ENCODE results near the gene RABAC1.
"Not testable (repeated sequence)": the region's sequence is repeated elsewhere in the genome, so short reads cannot be mapped to it uniquely, and the experiment has no call there.

Gene RABAC1

GRCh38 chr19:41944336-41944735 lies 14.8 kb downstream of the RABAC1 start:
- DNase-seq, result no peak

GRCh38 chr19:41941410-41942202 lies 17.5 kb downstream of the RABAC1 start:
- DNase-seq, result no peak

- no peak for DNase-seq
Measured at GRCh38 chr19:41940731-41941409, 18.3 kb downstream of the RABAC1 start.

GRCh38 chr19:41939861-41940730 lies 19.0 kb downstream of the RABAC1 start:
- DNase-seq, result peak; percentile 44

GRCh38 chr19:41939209-41939608 lies 19.9 kb downstream of the RABAC1 start:
- not testable (repeated sequence) for DNase-seq

GRCh38 chr19:41937525-41938468 lies 21.3 kb downstream of the RABAC1 start:
- DNase-seq, result no peak

- no peak for DNase-seq
Measured at GRCh38 chr19:41936961-41937360, 22.2 kb downstream of the RABAC1 start.

- no peak for DNase-seq
Measured at GRCh38 chr19:41936416-41936850, 22.7 kb downstream of the RABAC1 start.

GRCh38 chr19:41935760-41936415 lies 23.2 kb downstream of the RABAC1 start:
- DNase-seq, result no peak

- peak; percentile 34 for DNase-seq
Measured at GRCh38 chr19:41934849-41935374, 24.2 kb downstream of the RABAC1 start.

- DNase-seq, result no peak
Measured at GRCh38 chr19:41933693-41934426, 25.3 kb downstream of the RABAC1 start.

- no peak for DNase-seq
Measured at GRCh38 chr19:41932720-41933332, 26.3 kb downstream of the RABAC1 start.

GRCh38 chr19:41932259-41932719 lies 26.8 kb downstream of the RABAC1 start:
- DNase-seq, result no peak

- no peak for DNase-seq
Measured at GRCh38 chr19:41930926-41931592, 28.1 kb downstream of the RABAC1 start.

GRCh38 chr19:41930322-41930722 lies 28.8 kb downstream of the RABAC1 start:
- no peak for DNase-seq

GRCh38 chr19:41929536-41930071 lies 29.5 kb downstream of the RABAC1 start:
- DNase-seq, result no peak

- DNase-seq, result no peak
Measured at GRCh38 chr19:41928754-41929535, 30.2 kb downstream of the RABAC1 start.

- DNase-seq, result no peak
Measured at GRCh38 chr19:41928221-41928683, 30.9 kb downstream of the RABAC1 start, which contains the start of gene ERFL. Gene ERFL (minus strand): TSS chr19:41928449. CDS start chr19:41912919, 15,530 bp downstream.
